Loucy (cell line): ENCODE measurements around the gene ZNF761.

ENCODE experiments used
- EZH2phosphoT487 ChIP-seq: fragments of 200-600 bp; IDR thresholded peaks from 2 replicates; pipeline ENCODE4 v1.6.1; 2018; ENCODE audit warnings: antibody characterized with exemption, mild to moderate bottlenecking, moderate library complexity, borderline replicate concordance
- TF ChIP-seq, protein P1 (sequence below): fragments of 200-600 bp; sonication (generic); conservative IDR thresholded peaks from 2 replicates; pipeline ENCODE4 v1.5.1; 2014; ENCODE audit warnings: mild to moderate bottlenecking, antibody characterized with exemption, low read length

DNA sequence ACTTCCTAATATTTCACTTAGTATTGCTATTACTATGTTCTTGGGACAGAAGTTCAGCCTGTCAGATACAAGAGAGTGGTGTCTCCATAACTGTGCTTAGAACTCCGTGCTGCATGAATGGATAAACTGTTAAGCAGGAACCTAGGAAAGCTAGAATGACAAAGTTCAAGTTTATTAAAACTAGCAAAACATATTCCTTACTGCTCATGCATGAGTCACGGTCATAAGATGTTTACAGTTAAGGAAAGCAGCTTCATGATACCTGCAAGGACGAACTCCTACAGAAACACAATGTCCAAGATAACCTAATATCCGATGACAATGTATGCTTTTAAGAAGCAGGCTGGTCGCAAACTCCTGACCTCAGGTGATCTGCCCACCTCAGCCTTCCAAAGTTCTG is 42.9 kb upstream of the ZNF761 start:
- TF ChIP-seq, protein P1, sequence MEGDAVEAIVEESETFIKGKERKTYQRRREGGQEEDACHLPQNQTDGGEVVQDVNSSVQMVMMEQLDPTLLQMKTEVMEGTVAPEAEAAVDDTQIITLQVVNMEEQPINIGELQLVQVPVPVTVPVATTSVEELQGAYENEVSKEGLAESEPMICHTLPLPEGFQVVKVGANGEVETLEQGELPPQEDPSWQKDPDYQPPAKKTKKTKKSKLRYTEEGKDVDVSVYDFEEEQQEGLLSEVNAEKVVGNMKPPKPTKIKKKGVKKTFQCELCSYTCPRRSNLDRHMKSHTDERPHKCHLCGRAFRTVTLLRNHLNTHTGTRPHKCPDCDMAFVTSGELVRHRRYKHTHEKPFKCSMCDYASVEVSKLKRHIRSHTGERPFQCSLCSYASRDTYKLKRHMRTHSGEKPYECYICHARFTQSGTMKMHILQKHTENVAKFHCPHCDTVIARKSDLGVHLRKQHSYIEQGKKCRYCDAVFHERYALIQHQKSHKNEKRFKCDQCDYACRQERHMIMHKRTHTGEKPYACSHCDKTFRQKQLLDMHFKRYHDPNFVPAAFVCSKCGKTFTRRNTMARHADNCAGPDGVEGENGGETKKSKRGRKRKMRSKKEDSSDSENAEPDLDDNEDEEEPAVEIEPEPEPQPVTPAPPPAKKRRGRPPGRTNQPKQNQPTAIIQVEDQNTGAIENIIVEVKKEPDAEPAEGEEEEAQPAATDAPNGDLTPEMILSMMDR = no peak
- no peak for TF ChIP-seq EZH2phosphoT487
